ENCODE data around the gene BIRC5. TPM values are rescaled to one million over a fixed set of nuclear protein-coding genes. Genes with fewer than 3 reads are reported as not detected.

The BIRC5 gene
- total RNA-seq, 4 donors from 2014 or later: 1.2 to 7.9 (median 3.6) TPM

DNA sequence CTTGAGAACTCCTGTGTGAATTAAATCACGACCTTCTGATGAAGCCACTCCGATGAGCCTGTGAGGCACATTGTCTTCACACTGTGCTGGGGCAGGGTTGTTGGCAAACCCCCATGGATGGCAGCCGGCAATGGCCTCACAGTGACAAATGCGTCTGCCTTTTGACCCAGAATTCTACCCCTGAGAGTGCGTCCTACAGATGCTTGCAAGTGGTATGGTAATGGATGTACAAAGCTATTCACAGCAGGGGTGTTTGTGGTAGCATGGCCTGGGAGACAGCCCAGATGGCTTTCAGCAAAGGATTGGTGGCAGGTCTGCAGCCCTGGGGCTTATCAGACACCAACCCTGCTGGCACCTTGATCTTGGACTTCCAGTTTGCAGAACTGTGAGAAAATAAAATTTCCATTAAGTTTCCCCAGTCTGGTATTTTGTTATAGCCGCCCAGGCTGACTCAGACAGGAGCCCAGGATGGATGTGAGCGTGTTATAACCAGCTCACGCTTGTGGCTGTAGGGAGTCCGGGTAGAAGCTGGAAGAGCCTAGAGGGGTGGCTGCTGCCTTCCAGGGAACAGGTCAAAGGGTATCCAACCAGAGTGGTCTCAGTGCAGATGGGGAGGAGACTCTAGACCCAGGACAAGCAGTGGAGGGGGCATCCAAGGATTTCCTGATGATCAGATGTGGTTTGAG is 16.8 kb upstream of the BIRC5 start:
- intact Hi-C loops (cut with DNase I; ENCODE audit: low total_unique reads): no loop called here
- TF ChIP-seq POLR2AphosphoS5 (IDR thresholded peaks at IDR 0.05): no peak
- no peak for TF ChIP-seq POLR2A (IDR thresholded peaks at IDR 0.05)
- no peak for TF ChIP-seq CTCF (IDR thresholded peaks at IDR 0.05)
- TF ChIP-seq EP300 (IDR thresholded peaks at IDR 0.05; ENCODE audit: low read depth): no peak
- H3K36me3 ChIP-seq: no peaks in the 10 kb centered on the region
- no peaks in the 10 kb centered on the region for H3K27me3 ChIP-seq
- 84 to 91% methylated on average over 6 to 9 of the region's 9 CpGs for WGBS, 2 donors (ENCODE audit: low coverage in 1 of 2)
- H3K4me1 ChIP-seq: peaks cover 0 to 17% (median 8%) of the 10 kb centered on the region in 4 donors
- H3K9me3 ChIP-seq: no peaks in the 10 kb centered on the region
- no peak overlapping the region for H3K4me3 ChIP-seq
- no peak for DNase-seq
- peak overlapping the region in 1 of 4 donors; percentile 94 for H3K27ac ChIP-seq
- in situ Hi-C loops (cut with MboI; ENCODE audit: low pct_ligation_motif_present in 1 of 4, low pct_unique_long_range_greater_than_20kb in 1 of 4, low sequenced_read_pairs in 3 of 4): no loop called here

GRCh38 chr17:78200451-78200850 is 13.6 kb upstream of the BIRC5 start:
- intact Hi-C loops (cut with DNase I; ENCODE audit: low total_unique reads): no loop called here
- Histone ChIP-seq H3K27ac (peak overlapping the region in 1 of 4 donors; percentile 94), H3K4me3 (no peak overlapping the region), H3K4me1 (peaks cover 0 to 17% (median 8%) of the 10 kb centered on the region in 4 donors), H3K36me3 (no peaks in the 10 kb centered on the region), H3K27me3 (no peaks in the 10 kb centered on the region), H3K9me3 (no peaks in the 10 kb centered on the region)
- DNase-seq: no peak
- in situ Hi-C loops (cut with MboI; ENCODE audit: low pct_ligation_motif_present in 1 of 4, low pct_unique_long_range_greater_than_20kb in 1 of 4, low sequenced_read_pairs in 3 of 4): no loop called here
- 87% methylated on average over 6 of the region's 6 CpGs; no CpG with 5 or more reads in 1 of the 2 donors for WGBS, 2 donors (ENCODE audit: low coverage in 1 of 2)
- TF ChIP-seq POLR2A (IDR thresholded peaks at IDR 0.05) (no peak), EP300 (IDR thresholded peaks at IDR 0.05; ENCODE audit: low read depth) (no peak)

GRCh38 chr17:78202666-78203065 is 11.4 kb upstream of the BIRC5 start:
- peaks cover 0 to 17% (median 8%) of the 10 kb centered on the region in 4 donors for H3K4me1 ChIP-seq
- no peaks in the 10 kb centered on the region for H3K27me3 ChIP-seq
- intact Hi-C loops (cut with DNase I; ENCODE audit: low total_unique reads) (no loop called here), in situ Hi-C loops (cut with MboI; ENCODE audit: low pct_ligation_motif_present in 1 of 4, low pct_unique_long_range_greater_than_20kb in 1 of 4, low sequenced_read_pairs in 3 of 4) (no loop called here)
- no peaks in the 10 kb centered on the region for H3K9me3 ChIP-seq
- no peak for DNase-seq
- TF ChIP-seq CTCF (IDR thresholded peaks at IDR 0.05) (no peak), POLR2AphosphoS5 (IDR thresholded peaks at IDR 0.05) (no peak), EP300 (IDR thresholded peaks at IDR 0.05; ENCODE audit: low read depth) (no peak), POLR2A (IDR thresholded peaks at IDR 0.05) (no peak)
- no peak overlapping the region for H3K4me3 ChIP-seq
- no peak overlapping the region for H3K27ac ChIP-seq
- no peaks in the 10 kb centered on the region for H3K36me3 ChIP-seq
- WGBS, 2 donors (ENCODE audit: low coverage in 1 of 2): 91 to 98% methylated on average over 4 to 8 of the region's 8 CpGs

GRCh38 chr17:78204387-78205123 is 9.5 kb upstream of the BIRC5 start:
- Histone ChIP-seq H3K27me3 (no peaks in the 10 kb centered on the region), H3K4me3 (no peak overlapping the region), H3K27ac (no peak overlapping the region), H3K36me3 (no peaks in the 10 kb centered on the region), H3K4me1 (peaks cover 0 to 4% (median 3%) of the 10 kb centered on the region in 4 donors), H3K9me3 (no peaks in the 10 kb centered on the region)
- intact Hi-C loops (cut with DNase I; ENCODE audit: low total_unique reads): no loop called here
- in situ Hi-C loops (cut with MboI; ENCODE audit: low pct_ligation_motif_present in 1 of 4, low pct_unique_long_range_greater_than_20kb in 1 of 4, low sequenced_read_pairs in 3 of 4): no loop called here
- WGBS, 2 donors (ENCODE audit: low coverage in 1 of 2): 92% methylated on average over 22 of the region's 22 CpGs; no CpG with 5 or more reads in 1 of the 2 donors
- DNase-seq: no peak
- TF ChIP-seq POLR2A (IDR thresholded peaks at IDR 0.05) (no peak), EP300 (IDR thresholded peaks at IDR 0.05; ENCODE audit: low read depth) (no peak), POLR2AphosphoS5 (IDR thresholded peaks at IDR 0.05) (no peak), CTCF (IDR thresholded peaks at IDR 0.05) (no peak)
